ENCODE results near the gene RNU6-8. TPM values are rescaled to one million over a fixed set of nuclear protein-coding genes. Genes with fewer than 3 reads are reported as not detected.
A peak's percentile ranks its signal among the peaks of the same experiment; 100 is the strongest.

RNU6-8 gene
- total and polyA plus RNA-seq, 2 donors (not counting 1 experiment from before 2014, with no cell fraction given) = not detected

DNA sequence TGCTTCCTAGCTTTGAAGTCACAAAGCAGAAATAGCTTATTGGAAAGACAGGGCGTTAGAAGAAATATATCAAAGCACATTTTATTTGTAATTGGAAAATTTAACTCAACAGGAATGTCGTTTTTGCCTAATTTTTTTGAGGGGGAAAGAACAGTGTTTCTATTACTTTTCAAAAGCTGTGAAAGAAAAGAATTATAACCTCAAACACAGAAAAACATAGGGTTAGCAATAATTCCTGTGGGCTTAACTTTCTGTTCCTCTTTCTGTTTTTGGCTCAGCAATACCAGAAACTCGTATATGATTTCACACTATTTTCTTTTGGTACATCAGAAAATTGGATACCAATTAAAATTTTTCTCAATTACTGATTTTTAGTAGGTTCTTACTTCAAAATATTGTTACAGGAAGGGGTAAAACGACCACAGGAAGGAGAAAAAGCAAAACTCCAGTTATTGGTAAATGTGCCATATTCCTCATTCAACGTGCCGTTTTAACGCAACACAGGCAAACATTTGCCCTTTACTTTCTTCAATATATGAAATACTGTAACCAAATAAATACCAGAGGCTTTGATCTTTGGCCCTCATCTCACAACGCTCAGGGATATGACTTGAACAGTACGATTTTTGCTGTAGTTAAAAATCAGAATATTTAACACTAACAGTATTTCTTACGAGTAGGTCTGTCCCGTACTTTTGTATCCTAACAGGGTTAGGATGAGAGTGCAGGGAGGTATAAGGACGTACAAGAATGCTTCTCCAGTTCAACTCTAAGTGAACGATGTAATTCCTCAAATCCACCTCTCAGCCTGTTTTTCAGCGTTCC is 2.5 kb downstream of the RNU6-8 start:
- H3K4me3 ChIP-seq (ENCODE audit: control extremely low read depth in 1 of 5, extremely low read depth in 1 of 5, insufficient read depth in 1 of 5, low read depth in 2 of 5, low read length in 4 of 5) = peak overlapping the region; percentile 84 to 88 (median 87)
- no peaks in the 10 kb centered on the region for H4K20me1 ChIP-seq (ENCODE audit: control insufficient read depth, insufficient read depth, low read length, poor library complexity, severe bottlenecking)
- TF ChIP-seq, protein P1, sequence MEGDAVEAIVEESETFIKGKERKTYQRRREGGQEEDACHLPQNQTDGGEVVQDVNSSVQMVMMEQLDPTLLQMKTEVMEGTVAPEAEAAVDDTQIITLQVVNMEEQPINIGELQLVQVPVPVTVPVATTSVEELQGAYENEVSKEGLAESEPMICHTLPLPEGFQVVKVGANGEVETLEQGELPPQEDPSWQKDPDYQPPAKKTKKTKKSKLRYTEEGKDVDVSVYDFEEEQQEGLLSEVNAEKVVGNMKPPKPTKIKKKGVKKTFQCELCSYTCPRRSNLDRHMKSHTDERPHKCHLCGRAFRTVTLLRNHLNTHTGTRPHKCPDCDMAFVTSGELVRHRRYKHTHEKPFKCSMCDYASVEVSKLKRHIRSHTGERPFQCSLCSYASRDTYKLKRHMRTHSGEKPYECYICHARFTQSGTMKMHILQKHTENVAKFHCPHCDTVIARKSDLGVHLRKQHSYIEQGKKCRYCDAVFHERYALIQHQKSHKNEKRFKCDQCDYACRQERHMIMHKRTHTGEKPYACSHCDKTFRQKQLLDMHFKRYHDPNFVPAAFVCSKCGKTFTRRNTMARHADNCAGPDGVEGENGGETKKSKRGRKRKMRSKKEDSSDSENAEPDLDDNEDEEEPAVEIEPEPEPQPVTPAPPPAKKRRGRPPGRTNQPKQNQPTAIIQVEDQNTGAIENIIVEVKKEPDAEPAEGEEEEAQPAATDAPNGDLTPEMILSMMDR (IDR thresholded peaks at IDR 0.05) = no peak
- no peak for TF ChIP-seq EZH2 (IDR thresholded peaks at IDR 0.05; ENCODE audit: borderline replicate concordance, insufficient read depth, low read depth, low read length, poor library complexity, severe bottlenecking)
- peaks cover 18 to 25% of the 10 kb centered on the region in 2 donors for H3K4me1 ChIP-seq (ENCODE audit: control insufficient read depth in 2 of 2, insufficient read depth in 2 of 2, low read length in 2 of 2)
- H2AFZ ChIP-seq (ENCODE audit: insufficient read depth, low read depth, low read length, poor library complexity, severe bottlenecking) = peak overlapping the region; percentile 86
- intact Hi-C loops (cut with micrococcal nuclease) = loop anchor here (2.0 to 10.0 kb wide), 4 partner anchors 46 to 1173 kb away; partner anchors contain the start of genes AP4S1, DTD2, HECTD1 and STRN3
- peak overlapping the region; percentile 93 for H3K9ac ChIP-seq (ENCODE audit: low read length)
- CTCF ChIA-PET = interaction anchor here (1.2 to 3.2 kb wide), 5 partner anchors 48 to 127 kb away, joined by 3 to 22 read pairs (median 4); no protein-coding TSS in a partner anchor
- H3K36me3 ChIP-seq (replicated peaks in 1 of 2; ENCODE audit: control extremely low read depth in 1 of 2, control insufficient read depth in 1 of 2, extremely low read depth in 1 of 2, insufficient read depth in 2 of 2, low read length in 1 of 2) = no peaks in the 10 kb centered on the region
- POLR2A ChIA-PET = no interaction called here
- H3K27ac ChIP-seq (ENCODE audit: low read length in 2 of 2) = peak overlapping the region; percentile 99
- no peaks in the 10 kb centered on the region for H3K9me3 ChIP-seq (ENCODE audit: control extremely low read depth in 1 of 3, control insufficient read depth in 2 of 3, insufficient read depth in 1 of 3, low read length in 2 of 3)
- Mint-ChIP-seq H3K9me3 (ENCODE audit: insufficient read depth) (no peaks in the 10 kb centered on the region), H3K4me3 (peak overlapping the region; percentile 92), H3K4me1 (peaks cover 39% of the 10 kb centered on the region), H3K27me3 (no peaks in the 10 kb centered on the region), H3K27ac (peak overlapping the region; percentile 99)
- H3K27me3 ChIP-seq (replicated peaks in 1 of 4; ENCODE audit: control extremely low read depth in 1 of 4, control insufficient read depth in 3 of 4, insufficient read depth in 4 of 4, low read length in 3 of 4) = no peaks in the 10 kb centered on the region
- 0% methylated on average over 1 of the region's 14 CpGs for WGBS (ENCODE audit: insufficient coverage)
- ATAC-seq (ENCODE audit: low read depth) (no peak), DNase-seq (peak; percentile 66)
- no peaks in the 10 kb centered on the region for H3K79me2 ChIP-seq (ENCODE audit: control insufficient read depth, insufficient read depth, low read length)
- H3K4me2 ChIP-seq (replicated peaks; ENCODE audit: low read depth, low read length, poor library complexity, severe bottlenecking) = peak overlapping the region; percentile 77

DNA sequence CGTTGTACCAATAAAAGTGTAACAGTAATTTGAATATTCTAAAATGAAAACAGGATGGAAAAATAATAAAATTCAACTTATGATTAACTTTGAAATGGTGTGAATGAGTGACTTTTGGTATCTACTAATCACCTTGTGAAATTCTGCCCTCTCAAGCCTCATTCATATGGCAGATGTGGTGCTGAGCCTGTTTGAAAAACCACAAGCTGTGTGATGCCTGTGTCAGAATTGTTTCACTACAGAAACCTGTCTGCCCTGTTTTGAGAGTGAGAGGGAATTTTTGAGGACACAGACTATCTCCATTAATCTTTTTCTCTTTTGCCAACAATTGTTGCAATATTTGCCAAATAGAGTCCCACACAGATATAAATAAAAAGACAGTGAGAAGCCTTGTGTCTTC is 5.2 kb downstream of the RNU6-8 start:
- no peak overlapping the region for H3K4me2 ChIP-seq (replicated peaks; ENCODE audit: low read depth, low read length, poor library complexity, severe bottlenecking)
- no peaks in the 10 kb centered on the region for H3K36me3 ChIP-seq (replicated peaks in 1 of 2; ENCODE audit: control extremely low read depth in 1 of 2, control insufficient read depth in 1 of 2, extremely low read depth in 1 of 2, insufficient read depth in 2 of 2, low read length in 1 of 2)
- no peak overlapping the region for H3K27ac ChIP-seq (ENCODE audit: low read length in 2 of 2)
- H2AFZ ChIP-seq (ENCODE audit: insufficient read depth, low read depth, low read length, poor library complexity, severe bottlenecking) = no peak overlapping the region
- no peaks in the 10 kb centered on the region for H3K79me2 ChIP-seq (ENCODE audit: control insufficient read depth, insufficient read depth, low read length)
- no peak for DNase-seq
- H3K4me3 Mint-ChIP-seq = no peak overlapping the region
- no CpG with 5 or more reads among the region's 1 CpG for WGBS (ENCODE audit: insufficient coverage)
- H3K4me1 ChIP-seq (ENCODE audit: control insufficient read depth in 2 of 2, insufficient read depth in 2 of 2, low read length in 2 of 2) = peaks cover 17 to 20% of the 10 kb centered on the region in 2 donors
- no peak overlapping the region for H3K4me3 ChIP-seq (ENCODE audit: control extremely low read depth in 1 of 5, extremely low read depth in 1 of 5, insufficient read depth in 1 of 5, low read depth in 2 of 5, low read length in 4 of 5)
- ChIA-PET CTCF (interaction anchor here (3.2 kb wide), 1 partner anchor 125 kb away, joined by 22 read pairs; no protein-coding TSS in a partner anchor), POLR2A (interaction anchor here (1.9 kb wide), 1 partner anchor 121 kb away, joined by 13 read pairs; the partner anchor contains the start of gene ARHGAP5)
- peaks cover 29% of the 10 kb centered on the region for H3K4me1 Mint-ChIP-seq
- ATAC-seq (ENCODE audit: low read depth) = no peak
- TF ChIP-seq EZH2 (IDR thresholded peaks at IDR 0.05; ENCODE audit: borderline replicate concordance, insufficient read depth, low read depth, low read length, poor library complexity, severe bottlenecking) = no peak
- TF ChIP-seq, protein P1 (IDR thresholded peaks at IDR 0.05) = no peak
- H3K9me3 Mint-ChIP-seq (ENCODE audit: insufficient read depth) = no peaks in the 10 kb centered on the region
- no peaks in the 10 kb centered on the region for H3K27me3 ChIP-seq (replicated peaks in 1 of 4; ENCODE audit: control extremely low read depth in 1 of 4, control insufficient read depth in 3 of 4, insufficient read depth in 4 of 4, low read length in 3 of 4)
- no peak overlapping the region for H3K27ac Mint-ChIP-seq
- H3K9me3 ChIP-seq (ENCODE audit: control extremely low read depth in 1 of 3, control insufficient read depth in 2 of 3, insufficient read depth in 1 of 3, low read length in 2 of 3) = no peaks in the 10 kb centered on the region
- H3K9ac ChIP-seq (ENCODE audit: low read length) = no peak overlapping the region
- intact Hi-C loops (cut with micrococcal nuclease) = no loop called here
- peaks cover 10% of the 10 kb centered on the region for H3K27me3 Mint-ChIP-seq
- H4K20me1 ChIP-seq (ENCODE audit: control insufficient read depth, insufficient read depth, low read length, poor library complexity, severe bottlenecking) = no peaks in the 10 kb centered on the region
